Loucy (cell line): Measurements from ENCODE around the gene FOXP3.
"Not testable (repeated sequence)": the region's sequence is repeated elsewhere in the genome, so short reads cannot be mapped to it uniquely, and the experiment has no call there.

Experiments used
- H2AFZ ChIP-seq: fragments of 200-600 bp; sonication (generic); 2 replicates; pipeline ENCODE4 v1.6.0; 2016; ENCODE audit warnings: antibody characterized with exemption, mild to moderate bottlenecking, low read length, moderate library complexity
- H3F3A ChIP-seq: fragments of 200-600 bp; 2 replicates; pipeline ENCODE4 v1.6.0; 2016; ENCODE audit warnings: antibody characterized with exemption, low read depth, mild to moderate bottlenecking
- H3K27me3 ChIP-seq: fragments of 200-600 bp; sonication (generic); 2 replicates; pipeline ENCODE4 v1.6.1; 2014; ENCODE audit warnings: low read length, mild to moderate bottlenecking; ENCODE audit not compliant: insufficient read depth, poor library complexity, severe bottlenecking
- H3K36me3 ChIP-seq: fragments of 200-600 bp; sonication (generic); 2 replicates; pipeline ENCODE4 v1.6.1; 2016; ENCODE audit warnings: low read length; ENCODE audit not compliant: insufficient read depth
- H3K4me1 ChIP-seq: fragments of 200-600 bp; sonication (generic); 2 replicates; pipeline ENCODE4 v1.5.1; 2014; ENCODE audit warnings: low read length, mild to moderate bottlenecking; ENCODE audit not compliant: insufficient read depth, poor library complexity, severe bottlenecking
- H3K4me2 ChIP-seq: fragments of 200-600 bp; sonication (generic); 2 replicates; pipeline ENCODE4 v1.6.0; 2014; ENCODE audit warnings: antibody characterized with exemption, low read length, low read depth, mild to moderate bottlenecking; ENCODE audit not compliant: poor library complexity, severe bottlenecking
- H3K4me3 ChIP-seq: fragments of 200-600 bp; sonication (generic); 2 replicates; pipeline ENCODE4 v1.5.1; 2014; ENCODE audit warnings: low read length, mild to moderate bottlenecking, mixed read lengths; ENCODE audit not compliant: poor library complexity, severe bottlenecking
- H3K79me2 ChIP-seq: fragments of 200-600 bp; sonication (generic); 2 replicates; pipeline ENCODE4 v1.6.1; 2014; ENCODE audit warnings: low read length; ENCODE audit not compliant: insufficient read depth
- H3K9ac ChIP-seq: fragments of 200-600 bp; sonication (generic); 2 replicates; pipeline ENCODE4 v1.6.0; 2014; ENCODE audit warnings: mild to moderate bottlenecking, low read depth, low read length, moderate library complexity; ENCODE audit not compliant: poor library complexity, severe bottlenecking
- H3K9me2 ChIP-seq: fragments of 200-600 bp; sonication (generic); replicated peaks from 2 replicates; pipeline ENCODE4 v1.6.1; 2016; ENCODE audit warnings: low read depth, low read length, mixed read lengths
- H3K9me3 ChIP-seq: fragments of 200-600 bp; sonication (generic); 2 replicates; pipeline ENCODE4 v1.6.1; 2014; ENCODE audit warnings: mild to moderate bottlenecking, antibody characterized with exemption, low read length, low read depth; ENCODE audit not compliant: insufficient read depth
- H4K20me1 ChIP-seq: fragments of 200-600 bp; sonication (generic); 2 replicates; pipeline ENCODE4 v1.6.0; 2014; ENCODE audit warnings: antibody characterized with exemption, low read length, mild to moderate bottlenecking; ENCODE audit not compliant: insufficient read depth, poor library complexity, severe bottlenecking
- EZH2phosphoT487 ChIP-seq: fragments of 200-600 bp; IDR thresholded peaks from 2 replicates; pipeline ENCODE4 v1.6.1; 2018; ENCODE audit warnings: antibody characterized with exemption, mild to moderate bottlenecking, moderate library complexity, borderline replicate concordance
- TF ChIP-seq, protein P1 (sequence below): fragments of 200-600 bp; sonication (generic); conservative IDR thresholded peaks from 2 replicates; pipeline ENCODE4 v1.5.1; 2014; ENCODE audit warnings: mild to moderate bottlenecking, antibody characterized with exemption, low read length

Gene FOXP3

DNA sequence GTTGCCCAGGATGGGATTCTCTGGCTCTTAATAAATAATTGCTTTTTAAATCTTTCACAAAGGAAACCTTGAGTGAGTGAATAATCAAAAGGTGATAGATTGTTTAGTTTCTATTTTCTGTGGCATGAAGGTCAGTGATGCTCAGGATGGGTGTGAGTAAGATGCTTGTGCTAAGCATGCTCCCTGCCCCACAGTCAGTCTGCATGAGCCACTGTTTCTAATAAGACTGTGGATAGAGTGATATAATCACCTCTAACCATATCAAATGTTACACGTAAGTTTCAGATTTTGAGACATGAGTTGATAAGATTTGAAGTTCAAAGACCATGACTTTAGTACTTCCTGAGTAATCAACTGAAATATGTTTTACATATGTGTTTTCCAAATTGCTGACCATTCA, 36.2 kb upstream of the FOXP3 start:
- no peaks in the 10 kb centered on the region for H3K27me3 ChIP-seq
- TF ChIP-seq EZH2phosphoT487: no peak
- TF ChIP-seq, protein P1, sequence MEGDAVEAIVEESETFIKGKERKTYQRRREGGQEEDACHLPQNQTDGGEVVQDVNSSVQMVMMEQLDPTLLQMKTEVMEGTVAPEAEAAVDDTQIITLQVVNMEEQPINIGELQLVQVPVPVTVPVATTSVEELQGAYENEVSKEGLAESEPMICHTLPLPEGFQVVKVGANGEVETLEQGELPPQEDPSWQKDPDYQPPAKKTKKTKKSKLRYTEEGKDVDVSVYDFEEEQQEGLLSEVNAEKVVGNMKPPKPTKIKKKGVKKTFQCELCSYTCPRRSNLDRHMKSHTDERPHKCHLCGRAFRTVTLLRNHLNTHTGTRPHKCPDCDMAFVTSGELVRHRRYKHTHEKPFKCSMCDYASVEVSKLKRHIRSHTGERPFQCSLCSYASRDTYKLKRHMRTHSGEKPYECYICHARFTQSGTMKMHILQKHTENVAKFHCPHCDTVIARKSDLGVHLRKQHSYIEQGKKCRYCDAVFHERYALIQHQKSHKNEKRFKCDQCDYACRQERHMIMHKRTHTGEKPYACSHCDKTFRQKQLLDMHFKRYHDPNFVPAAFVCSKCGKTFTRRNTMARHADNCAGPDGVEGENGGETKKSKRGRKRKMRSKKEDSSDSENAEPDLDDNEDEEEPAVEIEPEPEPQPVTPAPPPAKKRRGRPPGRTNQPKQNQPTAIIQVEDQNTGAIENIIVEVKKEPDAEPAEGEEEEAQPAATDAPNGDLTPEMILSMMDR: no peak

DNA sequence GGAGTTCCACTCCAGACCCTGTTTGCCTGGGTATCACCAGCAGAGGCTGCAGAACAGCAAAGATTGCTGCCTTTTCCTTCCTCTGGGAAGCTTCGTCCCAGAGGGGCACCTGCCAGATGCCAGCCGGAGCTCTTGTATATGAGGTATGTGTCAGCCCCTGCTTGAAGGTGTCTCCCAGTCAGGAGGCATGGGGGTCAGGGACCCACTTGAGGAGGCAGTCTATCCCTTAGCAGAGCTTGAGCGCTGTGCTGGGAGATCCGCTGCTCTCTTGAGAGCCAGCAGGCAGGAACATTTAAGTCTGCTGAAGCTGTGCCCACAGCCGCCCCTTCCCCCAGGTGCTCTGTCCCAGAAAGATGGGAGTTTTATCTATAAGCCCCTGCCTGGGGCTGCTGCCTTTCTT, 34.8 kb upstream of the FOXP3 start:
- H3K4me1 ChIP-seq, H3F3A ChIP-seq, H3K36me3 ChIP-seq, H3K9ac ChIP-seq, H4K20me1 ChIP-seq, H3K27me3 ChIP-seq, H3K9me2 ChIP-seq, H3K9me3 ChIP-seq, H2AFZ ChIP-seq, H3K4me3 ChIP-seq, H3K4me2 ChIP-seq, H3K79me2 ChIP-seq: not testable (repeated sequence)

More for the DNA sequence above, 36.2 kb upstream of the FOXP3 start:
- Histone ChIP-seq H4K20me1 (no peaks in the 10 kb centered on the region), H3K4me2 (no peak overlapping the region), H3K9me3 (no peaks in the 10 kb centered on the region), H3K9me2 (no peaks in the 10 kb centered on the region), H3F3A (no peaks in the 10 kb centered on the region), H3K79me2 (no peaks in the 10 kb centered on the region), H2AFZ (no peak overlapping the region), H3K4me1 (no peaks in the 10 kb centered on the region), H3K9ac (no peak overlapping the region), H3K4me3 (no peak overlapping the region), H3K36me3 (no peaks in the 10 kb centered on the region)

DNA sequence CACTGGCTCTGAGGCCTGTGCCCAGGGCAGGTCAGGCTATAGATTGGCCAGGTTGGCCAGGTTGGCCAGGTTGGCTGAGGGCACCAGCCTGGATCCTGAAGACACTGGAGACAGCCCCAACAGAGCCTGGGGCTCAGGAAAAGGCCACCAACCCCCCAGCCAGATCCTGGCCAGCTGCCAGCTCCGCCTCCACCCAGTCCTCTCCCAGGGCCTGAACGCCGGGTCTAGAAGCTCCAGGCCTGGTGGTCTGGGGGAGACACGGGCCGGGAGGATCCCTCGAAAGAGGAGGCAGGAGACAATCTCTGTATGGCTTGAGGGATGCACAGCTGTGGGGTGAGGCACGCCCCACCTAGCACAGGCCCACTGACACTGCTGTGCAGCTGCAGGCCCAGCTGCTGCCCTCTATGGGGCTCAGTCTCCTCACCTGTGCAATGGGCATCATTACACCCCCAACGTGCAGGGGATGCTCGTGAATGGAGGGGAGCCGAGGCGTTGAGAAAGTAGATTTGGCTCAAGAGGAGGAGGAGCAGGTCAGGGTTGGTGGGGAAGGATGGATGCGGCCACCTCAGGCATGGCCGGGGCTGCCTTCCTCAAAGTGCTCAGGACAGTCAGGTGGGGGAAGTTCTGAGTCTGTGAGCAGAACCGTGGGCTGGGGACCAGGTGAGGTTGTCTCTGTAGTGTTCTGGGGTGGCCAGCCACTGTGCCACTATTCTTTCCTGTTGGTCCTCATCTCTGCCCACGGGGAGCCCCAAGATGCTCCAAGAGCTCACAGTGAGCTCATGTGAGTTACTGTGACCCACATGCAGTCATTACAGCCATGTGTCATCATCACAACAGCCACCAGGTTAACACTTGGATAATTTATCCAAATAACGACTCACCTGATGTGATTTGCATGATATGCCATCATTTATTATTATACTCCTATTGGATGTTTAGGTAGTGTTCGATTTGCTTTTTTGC, 28.2 kb upstream of the FOXP3 start:
- Histone ChIP-seq H3K27me3 (no peaks in the 10 kb centered on the region), H3K9me2 (no peaks in the 10 kb centered on the region), H3K4me3 (no peak overlapping the region), H3K4me2 (no peak overlapping the region), H3K9me3 (no peaks in the 10 kb centered on the region), H3K36me3 (no peaks in the 10 kb centered on the region), H2AFZ (no peak overlapping the region), H3F3A (no peaks in the 10 kb centered on the region), H3K4me1 (no peaks in the 10 kb centered on the region), H3K79me2 (no peaks in the 10 kb centered on the region), H4K20me1 (no peaks in the 10 kb centered on the region), H3K9ac (no peak overlapping the region)
- TF ChIP-seq, protein P1: no peak
- TF ChIP-seq EZH2phosphoT487: no peak
